ENCODE measurements around the gene CHCHD1.
"Not testable (repeated sequence)": the region's sequence is repeated elsewhere in the genome, so short reads cannot be mapped to it uniquely, and the experiment has no call there.

Gene CHCHD1

GRCh38 chr10:73781879-73782748 is at the start of gene CHCHD1:
TSS of gene CHCHD1 (plus strand) at chr10:73782048. CDS start at chr10:73782076, 28 bp downstream.
- DNase-seq = peak; percentile 64 to 78 (median 74)

GRCh38 chr10:73732426-73732825 is 49.4 kb upstream of the CHCHD1 start:
- DNase-seq = no peak

- DNase-seq = no peak
Measured at GRCh38 chr10:73732931-73733623, 48.8 kb upstream of the CHCHD1 start.

GRCh38 chr10:73734028-73734720 is 47.7 kb upstream of the CHCHD1 start:
- no peak for DNase-seq

GRCh38 chr10:73734796-73735305 is 47.0 kb upstream of the CHCHD1 start:
- DNase-seq = no peak

- not testable (repeated sequence) for DNase-seq
Measured at GRCh38 chr10:73740501-73741254, 41.2 kb upstream of the CHCHD1 start.

- DNase-seq = no peak
Measured at GRCh38 chr10:73742454-73742734, 39.5 kb upstream of the CHCHD1 start.

- no peak for DNase-seq
Measured at GRCh38 chr10:73743327-73743904, 38.4 kb upstream of the CHCHD1 start.

- DNase-seq = peak; percentile 90 to 97 (median 92)
Measured at GRCh38 chr10:73743905-73744663, 37.8 kb upstream of the CHCHD1 start, which contains the start of gene SEC24C. TSS of gene SEC24C (plus strand) at chr10:73744372. CDS start at chr10:73746833, 2,461 bp downstream.

- DNase-seq = peak in 1 of 3 experiments; percentile 20
Measured at GRCh38 chr10:73744664-73744975, 37.2 kb upstream of the CHCHD1 start.

GRCh38 chr10:73746721-73747120 is 35.1 kb upstream of the CHCHD1 start:
- DNase-seq = no peak

- DNase-seq = no peak
Measured at GRCh38 chr10:73750819-73751218, 31.0 kb upstream of the CHCHD1 start.

- no peak for DNase-seq
Measured at GRCh38 chr10:73756183-73756582, 25.7 kb upstream of the CHCHD1 start.

GRCh38 chr10:73758704-73759511 is 22.9 kb upstream of the CHCHD1 start:
- peak in 2 of 3 experiments; percentile 65 to 69 for DNase-seq

GRCh38 chr10:73759512-73760115 is 22.2 kb upstream of the CHCHD1 start:
- peak; percentile 34 to 69 (median 65) for DNase-seq

- no peak for DNase-seq
Measured at GRCh38 chr10:73761781-73762180, 20.1 kb upstream of the CHCHD1 start.

GRCh38 chr10:73762915-73763314 is 18.9 kb upstream of the CHCHD1 start:
- DNase-seq = no peak

GRCh38 chr10:73763343-73763742 is 18.5 kb upstream of the CHCHD1 start:
- no peak for DNase-seq

- no peak for DNase-seq
Measured at GRCh38 chr10:73765066-73765465, 16.8 kb upstream of the CHCHD1 start.

GRCh38 chr10:73768881-73769280 is 13.0 kb upstream of the CHCHD1 start:
- DNase-seq = peak in 1 of 3 experiments; percentile 69
